ENCODE measurements around the gene MEI1.
"Not testable (repeated sequence)": the region's sequence is repeated elsewhere in the genome, so short reads cannot be mapped to it uniquely, and the experiment has no call there.

The MEI1 gene

GRCh38 chr22:41831828-41832552 lies 132.7 kb downstream of the MEI1 start:
- H3K4me3 ChIP-seq: peak overlapping the region; percentile 94
- TF ChIP-seq CTCF (IDR thresholded peaks at IDR 0.05): no peak
- peak overlapping the region; percentile 90 to 91 for H3K27ac ChIP-seq
- DNase-seq (ENCODE audit: low spot score): no peak

GRCh38 chr22:41832553-41833368 lies 133.5 kb downstream of the MEI1 start, which contains the start of gene SREBF2:
SREBF2 (plus strand) TSS chr22:41833105; CDS start chr22:41833271, 166 bp downstream.
- Histone ChIP-seq H3K27ac (peak within 1 kb of the TSS; percentile 90 to 91), H3K4me3 (peak within 1 kb of the TSS; percentile 94)
- no peak for TF ChIP-seq CTCF (IDR thresholded peaks at IDR 0.05)
- peak; percentile 100 for DNase-seq (ENCODE audit: low spot score)

- H3K4me3 ChIP-seq: peak overlapping the region; percentile 94
- peak overlapping the region; percentile 90 to 91 for H3K27ac ChIP-seq
- no peak for TF ChIP-seq CTCF (IDR thresholded peaks at IDR 0.05)
- peak; percentile 79 for DNase-seq (ENCODE audit: low spot score)
Observed at GRCh38 chr22:41833369-41834004, 134.2 kb downstream of the MEI1 start.

GRCh38 chr22:41834005-41834944 lies 135.0 kb downstream of the MEI1 start:
- TF ChIP-seq CTCF (IDR thresholded peaks at IDR 0.05): no peak
- Histone ChIP-seq H3K27ac (peak overlapping the region; percentile 90 to 91), H3K4me3 (peak overlapping the region; percentile 94)
- DNase-seq (ENCODE audit: low spot score): no peak

GRCh38 chr22:41835462-41835861 lies 136.2 kb downstream of the MEI1 start:
- H3K27ac ChIP-seq; DNase-seq (ENCODE audit: low spot score); H3K4me3 ChIP-seq: not testable (repeated sequence)

GRCh38 chr22:41836551-41836950 lies 137.2 kb downstream of the MEI1 start:
- no peak overlapping the region for H3K27ac ChIP-seq
- TF ChIP-seq CTCF (IDR thresholded peaks at IDR 0.05): no peak
- no peak for DNase-seq (ENCODE audit: low spot score)
- no peak overlapping the region for H3K4me3 ChIP-seq
